Thoracic aorta (tissue), 2 donors: ENCODE measurements around the gene AOC3. TPM values are rescaled to one million over a fixed set of nuclear protein-coding genes. Genes with fewer than 3 reads are reported as not detected.
A peak's percentile ranks its signal among the peaks of the same experiment; 100 is the strongest.
"Not testable (repeated sequence)": the region's sequence is repeated elsewhere in the genome, so short reads cannot be mapped to it uniquely, and the experiment has no call there.

ENCODE experiments used
- ATAC-seq: fragments of 150-250 bp; one replicate; pipeline ENCODE4 v1.8.0; 2017; ENCODE audit warnings: low read depth; ENCODE audit not compliant: insufficient number of reproducible peaks, low FRiP score
- DNase-seq: peaks from one replicate; pipeline ENCODE4 v3.0.0-alpha.2; 2020; ENCODE audit warnings: low spot score
- H3K27ac ChIP-seq, 2 donors: fragments of 200-600 bp; sonication (generic); 1 replicate in 1 of 2; 2 replicates in 1 of 2; pipeline ENCODE4 v1.5.1; 2016; ENCODE audit warnings: mild to moderate bottlenecking in 2 of 2, moderate library complexity in 2 of 2
- H3K27me3 ChIP-seq: fragments of 200-600 bp; sonication (generic); replicated peaks from 2 replicates; pipeline ENCODE4 v1.6.0; 2016; ENCODE audit warnings: mild to moderate bottlenecking; ENCODE audit not compliant: insufficient read depth
- H3K36me3 ChIP-seq: fragments of 200-600 bp; sonication (generic); one replicate; pipeline ENCODE4 v1.5.1; 2016
- H3K4me1 ChIP-seq, 2 donors: fragments of 200-600 bp; sonication (generic); 1 replicate in 1 of 2; 2 replicates in 1 of 2; pipeline versions ENCODE4 v1.5.1 to v1.6.0; 2016; ENCODE audit warnings: low read depth in 2 of 2, mild to moderate bottlenecking in 1 of 2; ENCODE audit not compliant: control insufficient read depth in 1 of 2
- H3K4me3 ChIP-seq: fragments of 200-600 bp; sonication (generic); 2 replicates; pipeline ENCODE4 v1.5.1; 2016; ENCODE audit warnings: mild to moderate bottlenecking
- H3K9me3 ChIP-seq: fragments of 200-600 bp; sonication (generic); 2 replicates; pipeline ENCODE4 v1.5.1; 2016
- total RNA-seq, 2 donors: library from RNA; depleted of rRNA; stranded (reverse); fragments of >200 nt; gene quantifications; one replicate each; pipeline versions ENCODE4 v1.1.0 to v1.2.3, GENCODE V29; 2016
- TF ChIP-seq, protein P1 (sequence below): fragments of 200-600 bp; sonication (generic); IDR thresholded peaks from one replicate; pipeline ENCODE4 v1.5.1; 2019; ENCODE audit warnings: antibody characterized with exemption

Gene AOC3
- total RNA-seq, 2 donors from 2014 or later: 117 to 146 TPM

DNA sequence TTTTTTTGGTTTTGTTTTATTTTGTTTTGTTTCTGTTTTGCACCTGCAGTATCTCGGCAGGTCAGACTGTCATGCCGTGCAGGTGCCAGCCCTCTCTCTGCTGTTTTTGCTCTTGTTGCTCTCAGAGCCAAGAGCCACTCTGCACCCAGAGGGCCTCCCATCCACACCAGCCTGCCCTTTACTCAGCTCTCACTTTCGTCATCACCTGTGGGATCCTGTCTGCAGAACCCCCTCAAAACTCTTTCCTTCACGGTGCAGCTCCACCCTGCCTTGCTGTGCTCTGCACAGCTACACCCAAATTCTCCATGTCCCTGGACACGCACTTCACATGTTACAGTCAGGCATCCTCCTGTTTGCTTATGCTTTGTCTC lies 2.6 kb downstream of the AOC3 start:
- Histone ChIP-seq H3K27me3 (no peaks in the 10 kb centered on the region), H3K4me3 (peak overlapping the region; percentile 77), H3K4me1 (peaks cover 8 to 62% of the 10 kb centered on the region in 2 donors), H3K36me3 (no peaks in the 10 kb centered on the region), H3K9me3 (no peaks in the 10 kb centered on the region), H3K27ac (peak overlapping the region; percentile 96)
- TF ChIP-seq, protein P1, sequence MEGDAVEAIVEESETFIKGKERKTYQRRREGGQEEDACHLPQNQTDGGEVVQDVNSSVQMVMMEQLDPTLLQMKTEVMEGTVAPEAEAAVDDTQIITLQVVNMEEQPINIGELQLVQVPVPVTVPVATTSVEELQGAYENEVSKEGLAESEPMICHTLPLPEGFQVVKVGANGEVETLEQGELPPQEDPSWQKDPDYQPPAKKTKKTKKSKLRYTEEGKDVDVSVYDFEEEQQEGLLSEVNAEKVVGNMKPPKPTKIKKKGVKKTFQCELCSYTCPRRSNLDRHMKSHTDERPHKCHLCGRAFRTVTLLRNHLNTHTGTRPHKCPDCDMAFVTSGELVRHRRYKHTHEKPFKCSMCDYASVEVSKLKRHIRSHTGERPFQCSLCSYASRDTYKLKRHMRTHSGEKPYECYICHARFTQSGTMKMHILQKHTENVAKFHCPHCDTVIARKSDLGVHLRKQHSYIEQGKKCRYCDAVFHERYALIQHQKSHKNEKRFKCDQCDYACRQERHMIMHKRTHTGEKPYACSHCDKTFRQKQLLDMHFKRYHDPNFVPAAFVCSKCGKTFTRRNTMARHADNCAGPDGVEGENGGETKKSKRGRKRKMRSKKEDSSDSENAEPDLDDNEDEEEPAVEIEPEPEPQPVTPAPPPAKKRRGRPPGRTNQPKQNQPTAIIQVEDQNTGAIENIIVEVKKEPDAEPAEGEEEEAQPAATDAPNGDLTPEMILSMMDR: no peak
- DNase-seq: no peak
- no peak for ATAC-seq

DNA sequence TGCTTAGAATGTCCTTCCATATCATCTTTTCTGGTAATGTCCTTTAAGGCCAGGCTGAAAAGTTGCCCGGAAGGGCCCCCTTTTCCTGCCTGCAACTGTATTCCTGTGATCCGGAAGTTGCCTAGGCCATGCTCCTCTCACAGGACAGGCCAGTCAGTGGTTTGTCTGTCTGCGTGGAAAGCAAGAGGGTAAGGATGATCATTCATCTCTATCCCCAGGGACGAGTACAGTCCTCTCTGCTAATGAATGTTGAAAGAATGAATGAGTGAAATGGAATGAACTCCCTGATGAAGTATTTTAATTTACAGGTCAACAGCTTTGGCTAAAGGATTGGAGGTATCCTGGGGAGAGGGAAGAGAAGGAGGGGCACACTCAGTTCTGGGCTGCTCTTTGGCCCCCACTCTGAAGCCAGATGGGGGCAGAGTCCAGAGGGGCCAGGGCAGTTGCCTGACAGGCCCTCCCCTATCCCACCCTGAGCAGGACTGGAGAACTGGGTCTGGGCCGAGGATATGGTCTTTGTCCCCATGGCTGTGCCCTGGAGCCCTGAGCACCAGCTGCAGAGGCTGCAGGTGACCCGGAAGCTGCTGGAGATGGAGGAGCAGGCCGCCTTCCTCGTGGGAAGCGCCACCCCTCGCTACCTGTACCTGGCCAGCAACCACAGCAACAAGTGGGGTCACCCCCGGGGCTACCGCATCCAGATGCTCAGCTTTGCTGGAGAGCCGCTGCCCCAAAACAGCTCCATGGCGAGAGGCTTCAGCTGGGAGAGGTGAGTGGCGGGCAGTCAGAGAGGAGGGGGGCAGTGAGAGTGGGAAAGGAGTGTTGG lies 3.2 kb downstream of the AOC3 start:
- DNase-seq (no peak), ATAC-seq (no peak)
- H3K27me3 ChIP-seq: no peaks in the 10 kb centered on the region
- H3K4me3 ChIP-seq: peak overlapping the region; percentile 77
- peak overlapping the region; percentile 96 for H3K27ac ChIP-seq
- H3K9me3 ChIP-seq: no peaks in the 10 kb centered on the region
- TF ChIP-seq, protein P1: no peak
- no peaks in the 10 kb centered on the region for H3K36me3 ChIP-seq
- peaks cover 8 to 62% of the 10 kb centered on the region in 2 donors for H3K4me1 ChIP-seq

DNA sequence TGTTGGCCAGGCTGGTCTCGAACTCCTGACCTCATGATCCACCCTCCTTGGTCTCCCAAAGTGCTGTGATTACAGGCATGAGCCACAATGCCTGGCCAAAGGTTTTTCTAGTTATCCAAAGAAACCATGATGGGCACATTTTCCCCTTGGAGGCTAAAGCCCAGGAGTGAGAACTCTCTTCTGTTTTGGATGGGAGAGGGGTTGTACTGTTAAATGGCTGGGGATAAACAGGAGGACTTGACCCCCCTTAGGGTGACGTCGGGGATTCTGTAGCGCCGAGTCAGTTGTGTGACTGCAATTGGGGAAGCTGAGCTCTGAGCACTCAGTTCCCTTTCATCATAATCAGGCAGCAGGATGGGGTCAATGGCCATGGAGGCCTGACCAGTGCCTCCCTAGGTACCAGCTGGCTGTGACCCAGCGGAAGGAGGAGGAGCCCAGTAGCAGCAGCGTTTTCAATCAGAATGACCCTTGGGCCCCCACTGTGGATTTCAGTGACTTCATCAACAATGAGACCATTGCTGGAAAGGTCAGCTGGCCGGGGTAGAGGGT lies 4.1 kb downstream of the AOC3 start:
- DNase-seq (no peak), ATAC-seq (no peak)
- TF ChIP-seq, protein P1: no peak
- Histone ChIP-seq H3K27me3 (no peaks in the 10 kb centered on the region), H3K9me3 (no peaks in the 10 kb centered on the region), H3K36me3 (no peaks in the 10 kb centered on the region), H3K27ac (peak overlapping the region; percentile 96), H3K4me3 (peak overlapping the region; percentile 77), H3K4me1 (peaks cover 6 to 54% of the 10 kb centered on the region in 2 donors)

DNA sequence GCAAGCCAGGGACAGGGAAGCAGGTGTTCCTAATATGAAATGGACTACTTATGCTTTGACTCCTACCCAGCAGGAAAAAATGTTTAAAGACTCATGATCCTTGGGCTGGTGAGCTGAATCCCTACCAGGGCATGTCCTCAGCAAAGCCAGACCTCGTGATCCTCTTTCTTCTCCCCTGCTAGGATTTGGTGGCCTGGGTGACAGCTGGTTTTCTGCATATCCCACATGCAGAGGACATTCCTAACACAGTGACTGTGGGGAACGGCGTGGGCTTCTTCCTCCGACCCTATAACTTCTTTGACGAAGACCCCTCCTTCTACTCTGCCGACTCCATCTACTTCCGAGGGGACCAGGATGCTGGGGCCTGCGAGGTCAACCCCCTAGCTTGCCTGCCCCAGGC lies 5.1 kb downstream of the AOC3 start:
- peaks cover 0 to 47% of the 10 kb centered on the region in 2 donors for H3K4me1 ChIP-seq
- H3K9me3 ChIP-seq, H3K27me3 ChIP-seq, ATAC-seq, H3K36me3 ChIP-seq, DNase-seq, H3K4me3 ChIP-seq: not testable (repeated sequence)
- H3K27ac ChIP-seq: peak overlapping the region in 1 of 2 donors; percentile 96

DNA sequence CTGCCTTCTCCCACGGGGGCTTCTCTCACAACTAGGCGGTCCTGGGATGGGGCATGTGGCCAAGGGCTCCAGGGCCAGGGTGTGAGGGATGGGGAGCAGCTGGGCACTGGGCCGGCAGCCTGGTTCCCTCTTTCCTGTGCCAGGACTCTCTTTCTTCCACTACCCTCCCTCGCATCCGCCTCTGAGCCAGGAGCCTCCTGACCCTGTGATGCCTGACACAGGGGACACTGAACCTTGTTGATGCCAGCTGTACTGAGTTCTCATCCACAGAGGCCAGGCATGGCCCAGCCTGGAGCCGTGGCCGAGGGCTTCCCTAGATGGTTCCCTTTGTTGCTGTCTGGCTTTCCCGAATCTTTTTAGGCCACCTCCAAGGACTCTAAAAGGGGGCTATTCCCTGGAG lies 5.5 kb downstream of the AOC3 start:
- ATAC-seq, H3K36me3 ChIP-seq, DNase-seq, H3K9me3 ChIP-seq, H3K27me3 ChIP-seq, H3K4me3 ChIP-seq: not testable (repeated sequence)
- Histone ChIP-seq H3K27ac (peak overlapping the region in 1 of 2 donors; percentile 96), H3K4me1 (peaks cover 0 to 47% of the 10 kb centered on the region in 2 donors)

DNA sequence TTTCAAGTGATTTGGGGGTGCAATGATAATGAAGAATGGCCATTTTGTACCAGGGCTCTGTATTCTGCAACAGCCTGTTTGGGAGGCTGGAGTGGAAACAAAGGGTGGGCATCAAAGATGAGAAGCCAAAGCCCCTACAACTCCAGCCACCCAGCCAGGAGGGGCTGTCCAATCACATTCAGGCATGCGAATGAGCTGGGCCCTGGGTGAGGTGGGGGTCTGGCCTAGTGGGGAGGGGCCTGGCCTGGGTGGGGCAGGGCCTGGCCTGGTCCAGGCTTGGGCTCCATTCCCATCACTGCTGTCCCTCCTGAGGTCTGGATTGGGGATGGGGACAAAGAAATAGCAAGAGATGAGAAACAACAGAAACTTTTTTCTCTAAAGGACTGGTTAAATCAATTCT lies 6.4 kb downstream of the AOC3 start:
- TF ChIP-seq, protein P1: no peak
- Histone ChIP-seq H3K4me1 (peaks cover 0 to 41% of the 10 kb centered on the region in 2 donors), H3K36me3 (no peaks in the 10 kb centered on the region), H3K27me3 (no peaks in the 10 kb centered on the region), H3K27ac (peak overlapping the region in 1 of 2 donors; percentile 96), H3K4me3 (no peak overlapping the region), H3K9me3 (no peaks in the 10 kb centered on the region)
- no peak for ATAC-seq
- DNase-seq: no peak
